ENCODE data around the gene NELL2.
"Not testable (repeated sequence)": the region's sequence is repeated elsewhere in the genome, so short reads cannot be mapped to it uniquely, and the experiment has no call there.

The NELL2 gene

GRCh38 chr12:44847888-44848702, 28.0 kb downstream of the NELL2 start:
- H3K4me1 ChIP-seq (ENCODE audit: control insufficient read depth, insufficient read depth, low read length): peaks cover 4% of the 10 kb centered on the region; the same call in 1 of the 2 replicates
- H3K27ac ChIP-seq (ENCODE audit: low read depth, low read length): no peak overlapping the region
- H3K9me3 ChIP-seq (ENCODE audit: control insufficient read depth, insufficient read depth, low read length): no peaks in the 10 kb centered on the region
- H3K36me3 ChIP-seq (ENCODE audit: control insufficient read depth, insufficient read depth, low read length): no peaks in the 10 kb centered on the region
- H3K4me3 ChIP-seq (ENCODE audit: low read depth, low read length): no peak overlapping the region
- H3K9ac ChIP-seq (ENCODE audit: low read depth, low read length): no peak overlapping the region
- H3K27me3 ChIP-seq (ENCODE audit: control insufficient read depth, insufficient read depth, low read length): no peaks in the 10 kb centered on the region

DNA sequence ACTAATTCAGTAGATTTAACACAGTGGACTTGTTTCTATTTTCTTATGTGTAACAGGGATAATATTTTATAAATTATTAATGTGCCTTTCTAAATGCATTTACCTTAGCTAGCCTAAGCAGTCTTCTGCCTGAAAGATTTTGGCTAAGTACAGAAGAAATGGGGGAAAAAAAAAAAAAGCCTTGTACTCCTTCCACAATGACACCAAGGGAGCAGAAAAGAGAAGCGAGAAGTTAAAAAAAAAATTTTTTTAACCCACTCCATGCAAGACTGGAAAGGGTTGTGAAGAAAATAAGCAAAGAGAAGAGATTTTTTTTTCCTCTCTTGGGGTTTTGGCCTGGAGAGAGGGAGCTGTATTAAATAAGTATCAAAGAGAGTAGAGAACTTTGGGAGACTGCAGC, 28.7 kb downstream of the NELL2 start:
- no peak overlapping the region for H3K4me3 ChIP-seq (ENCODE audit: low read depth, low read length)
- no peak overlapping the region for H3K27ac ChIP-seq (ENCODE audit: low read depth, low read length)

DNA sequence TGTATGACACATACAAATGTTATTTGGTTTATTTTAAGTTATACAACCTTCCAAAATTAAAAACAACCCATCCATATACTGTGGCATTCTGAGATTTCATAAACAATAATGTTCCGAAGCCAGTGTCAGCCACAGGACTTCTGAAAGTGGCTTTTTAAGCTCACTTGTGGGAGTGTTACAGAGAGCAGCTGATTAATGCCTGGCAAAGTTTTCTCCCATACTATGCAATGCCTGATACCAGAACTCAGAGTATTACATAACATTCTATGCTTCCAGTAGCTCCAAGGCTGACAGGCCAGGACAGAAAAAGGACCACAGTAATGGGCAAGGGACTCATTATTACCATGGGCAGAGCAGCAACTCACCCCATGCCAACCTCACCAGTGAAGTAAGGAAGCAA, 29.3 kb downstream of the NELL2 start:
- Histone ChIP-seq H3K9me3 (ENCODE audit: control insufficient read depth, insufficient read depth, low read length) (no peaks in the 10 kb centered on the region), H3K4me1 (ENCODE audit: control insufficient read depth, insufficient read depth, low read length) (peaks cover 4% of the 10 kb centered on the region; the same call in 1 of the 2 replicates), H3K36me3 (ENCODE audit: control insufficient read depth, insufficient read depth, low read length) (no peaks in the 10 kb centered on the region), H3K4me3 (ENCODE audit: low read depth, low read length) (no peak overlapping the region), H3K27me3 (ENCODE audit: control insufficient read depth, insufficient read depth, low read length) (no peaks in the 10 kb centered on the region), H3K27ac (ENCODE audit: low read depth, low read length) (no peak overlapping the region), H3K9ac (ENCODE audit: low read depth, low read length) (no peak overlapping the region)

More for the DNA sequence above, 28.7 kb downstream of the NELL2 start:
- H3K36me3 ChIP-seq (ENCODE audit: control insufficient read depth, insufficient read depth, low read length): no peaks in the 10 kb centered on the region
- no peaks in the 10 kb centered on the region for H3K27me3 ChIP-seq (ENCODE audit: control insufficient read depth, insufficient read depth, low read length)
- H3K9me3 ChIP-seq (ENCODE audit: control insufficient read depth, insufficient read depth, low read length): no peaks in the 10 kb centered on the region
- no peak overlapping the region for H3K9ac ChIP-seq (ENCODE audit: low read depth, low read length)
- H3K4me1 ChIP-seq (ENCODE audit: control insufficient read depth, insufficient read depth, low read length): peaks cover 4% of the 10 kb centered on the region; the same call in 1 of the 2 replicates

DNA sequence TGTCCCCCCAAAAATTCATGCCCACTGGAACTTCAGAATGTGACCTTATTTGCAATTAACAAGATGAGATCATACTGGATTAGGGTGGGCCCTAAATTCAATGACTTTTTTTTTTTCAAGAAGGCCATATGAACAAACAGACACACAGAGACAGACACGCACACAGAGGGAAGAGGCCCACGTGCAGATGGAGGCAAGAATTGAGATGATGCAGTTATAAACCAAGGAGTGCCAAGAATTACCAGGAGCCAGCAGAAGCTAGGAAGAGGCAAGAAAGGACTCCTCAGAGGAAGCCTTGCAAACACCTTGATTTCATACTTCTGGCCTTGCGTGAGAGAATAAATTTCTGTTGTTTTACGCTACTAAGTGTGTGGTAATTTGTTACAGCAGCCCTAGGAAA, 33.4 kb downstream of the NELL2 start:
- Histone ChIP-seq H3K9me3 (ENCODE audit: control insufficient read depth, insufficient read depth, low read length) (no peaks in the 10 kb centered on the region), H3K27ac (ENCODE audit: low read depth, low read length) (no peak overlapping the region), H3K27me3 (ENCODE audit: control insufficient read depth, insufficient read depth, low read length) (no peaks in the 10 kb centered on the region), H3K4me1 (ENCODE audit: control insufficient read depth, insufficient read depth, low read length) (no peaks in the 10 kb centered on the region), H3K36me3 (ENCODE audit: control insufficient read depth, insufficient read depth, low read length) (no peaks in the 10 kb centered on the region), H3K9ac (ENCODE audit: low read depth, low read length) (no peak overlapping the region), H3K4me3 (ENCODE audit: low read depth, low read length) (no peak overlapping the region)

GRCh38 chr12:44839785-44840184, 36.3 kb downstream of the NELL2 start:
- H3K4me3 ChIP-seq (ENCODE audit: low read depth, low read length): no peak overlapping the region
- H3K27me3 ChIP-seq (ENCODE audit: control insufficient read depth, insufficient read depth, low read length): no peaks in the 10 kb centered on the region
- no peaks in the 10 kb centered on the region for H3K36me3 ChIP-seq (ENCODE audit: control insufficient read depth, insufficient read depth, low read length)
- no peak overlapping the region for H3K27ac ChIP-seq (ENCODE audit: low read depth, low read length)
- no peak overlapping the region for H3K9ac ChIP-seq (ENCODE audit: low read depth, low read length)
- H3K9me3 ChIP-seq (ENCODE audit: control insufficient read depth, insufficient read depth, low read length): no peaks in the 10 kb centered on the region
- no peaks in the 10 kb centered on the region for H3K4me1 ChIP-seq (ENCODE audit: control insufficient read depth, insufficient read depth, low read length)

- Histone ChIP-seq H3K27me3 (ENCODE audit: control insufficient read depth, insufficient read depth, low read length) (no peaks in the 10 kb centered on the region), H3K4me1 (ENCODE audit: control insufficient read depth, insufficient read depth, low read length) (0 out of 2 replicates have a peak, but pooled peaks cover 3% of the 10 kb centered on the region), H3K4me3 (ENCODE audit: low read depth, low read length) (no peak overlapping the region)
These were observed 38.9 kb downstream of the NELL2 start for GRCh38 chr12:44837114-44837755.

DNA sequence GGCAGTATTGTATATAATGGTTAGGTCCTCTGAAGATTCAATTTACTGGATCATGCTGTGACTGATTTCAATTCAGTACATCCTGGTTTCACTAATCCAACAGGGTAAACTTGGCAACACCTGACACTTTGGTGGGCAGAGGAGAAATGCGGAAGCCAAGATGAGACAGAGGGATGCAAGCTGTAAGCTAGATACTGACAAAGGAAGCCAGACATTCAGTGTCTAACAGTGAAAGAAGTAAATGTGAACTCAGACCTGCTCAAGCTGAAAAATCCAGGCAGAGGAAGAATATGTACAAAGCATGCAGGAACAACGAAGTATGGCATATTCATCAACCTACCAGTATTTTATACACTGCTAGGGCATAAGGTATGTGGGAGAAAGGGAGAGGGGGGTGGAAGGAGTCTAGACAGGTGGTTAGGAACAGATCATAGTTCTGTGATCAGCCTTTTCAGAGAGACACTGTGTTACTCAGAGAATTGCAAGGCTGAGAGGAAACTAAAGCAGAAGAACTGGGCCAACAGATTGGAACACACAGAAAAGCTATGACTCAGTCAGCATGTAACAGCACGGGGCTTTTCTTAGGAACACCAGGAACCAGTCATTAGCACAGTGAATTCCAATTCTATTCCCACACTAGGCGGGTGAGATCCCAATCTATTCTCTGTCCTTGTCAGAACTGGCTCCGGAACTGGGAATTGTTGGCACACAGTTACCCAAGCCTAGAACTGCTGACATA, 40.3 kb downstream of the NELL2 start:
- Histone ChIP-seq H3K27ac (ENCODE audit: low read depth, low read length) (no peak overlapping the region), H3K27me3 (ENCODE audit: control insufficient read depth, insufficient read depth, low read length) (no peaks in the 10 kb centered on the region), H3K4me1 (ENCODE audit: control insufficient read depth, insufficient read depth, low read length) (0 out of 2 replicates have a peak, but pooled peaks cover 5% of the 10 kb centered on the region), H3K36me3 (ENCODE audit: control insufficient read depth, insufficient read depth, low read length) (no peaks in the 10 kb centered on the region), H3K4me3 (ENCODE audit: low read depth, low read length) (no peak overlapping the region), H3K9me3 (ENCODE audit: control insufficient read depth, insufficient read depth, low read length) (no peaks in the 10 kb centered on the region), H3K9ac (ENCODE audit: low read depth, low read length) (no peak overlapping the region)

More at GRCh38 chr12:44837114-44837755, 38.9 kb downstream of the NELL2 start:
- H3K9ac ChIP-seq (ENCODE audit: low read depth, low read length): no peak overlapping the region
- H3K9me3 ChIP-seq (ENCODE audit: control insufficient read depth, insufficient read depth, low read length): no peaks in the 10 kb centered on the region
- no peak overlapping the region for H3K27ac ChIP-seq (ENCODE audit: low read depth, low read length)
- H3K36me3 ChIP-seq (ENCODE audit: control insufficient read depth, insufficient read depth, low read length): no peaks in the 10 kb centered on the region

GRCh38 chr12:44834996-44835395, 41.1 kb downstream of the NELL2 start:
- not testable (repeated sequence) for H3K9ac ChIP-seq (ENCODE audit: low read depth, low read length); H3K4me1 ChIP-seq (ENCODE audit: control insufficient read depth, insufficient read depth, low read length); H3K27ac ChIP-seq (ENCODE audit: low read depth, low read length); H3K36me3 ChIP-seq (ENCODE audit: control insufficient read depth, insufficient read depth, low read length); H3K9me3 ChIP-seq (ENCODE audit: control insufficient read depth, insufficient read depth, low read length); H3K4me3 ChIP-seq (ENCODE audit: low read depth, low read length); H3K27me3 ChIP-seq (ENCODE audit: control insufficient read depth, insufficient read depth, low read length)

DNA sequence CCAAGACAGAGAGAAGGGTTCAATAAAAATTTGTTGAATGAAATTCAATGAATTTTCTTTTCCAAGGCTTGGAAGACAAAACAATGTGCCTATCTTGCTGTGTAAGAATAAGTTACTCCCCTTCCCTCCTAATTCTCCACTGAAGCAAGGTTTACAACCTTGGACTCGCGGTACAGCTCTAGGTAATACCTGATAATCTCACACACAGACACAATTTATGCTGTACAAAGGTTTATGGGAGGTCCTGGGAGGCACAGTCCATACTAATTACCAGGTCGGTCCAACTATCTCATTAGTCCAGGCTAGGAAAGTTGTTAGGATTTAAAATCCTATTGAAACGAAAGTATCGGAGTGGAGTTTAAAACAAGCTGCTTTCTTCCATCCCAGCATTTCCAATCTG, 42.6 kb downstream of the NELL2 start:
- H3K36me3 ChIP-seq (ENCODE audit: control insufficient read depth, insufficient read depth, low read length): no peaks in the 10 kb centered on the region

DNA sequence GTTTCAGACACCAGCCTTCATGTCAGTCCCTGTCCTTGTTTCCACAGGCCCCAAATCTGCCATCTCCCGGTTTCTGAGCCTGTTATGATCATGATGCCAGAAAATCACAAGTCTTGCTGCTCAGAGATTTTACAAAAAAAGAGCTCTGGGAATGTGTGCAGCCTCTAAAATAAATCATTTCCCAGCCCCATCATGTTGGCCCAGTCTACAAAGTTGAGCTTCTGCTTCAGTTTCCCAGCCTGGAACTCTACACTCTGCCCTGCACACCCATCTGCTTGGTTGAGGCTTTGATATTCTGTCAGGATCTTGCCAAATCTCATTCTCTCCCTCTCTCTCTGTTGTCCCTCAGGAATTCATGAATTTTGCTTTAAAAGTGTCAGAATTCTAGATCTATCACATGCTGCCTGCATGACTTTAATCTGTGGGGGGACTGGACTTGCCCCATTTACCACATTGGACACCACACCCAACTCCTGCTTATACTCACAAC, 45.5 kb downstream of the NELL2 start:
- no peak overlapping the region for H3K9ac ChIP-seq (ENCODE audit: low read depth, low read length)
- no peaks in the 10 kb centered on the region for H3K9me3 ChIP-seq (ENCODE audit: control insufficient read depth, insufficient read depth, low read length)
- H3K27me3 ChIP-seq (ENCODE audit: control insufficient read depth, insufficient read depth, low read length): no peaks in the 10 kb centered on the region
- no peaks in the 10 kb centered on the region for H3K36me3 ChIP-seq (ENCODE audit: control insufficient read depth, insufficient read depth, low read length)
- H3K4me1 ChIP-seq (ENCODE audit: control insufficient read depth, insufficient read depth, low read length): 0 out of 2 replicates have a peak, but pooled peaks cover 5% of the 10 kb centered on the region
- H3K4me3 ChIP-seq (ENCODE audit: low read depth, low read length): no peak overlapping the region
- H3K27ac ChIP-seq (ENCODE audit: low read depth, low read length): no peak overlapping the region

More for the DNA sequence above, 42.6 kb downstream of the NELL2 start:
- Histone ChIP-seq H3K27me3 (ENCODE audit: control insufficient read depth, insufficient read depth, low read length) (no peaks in the 10 kb centered on the region), H3K9me3 (ENCODE audit: control insufficient read depth, insufficient read depth, low read length) (no peaks in the 10 kb centered on the region), H3K4me3 (ENCODE audit: low read depth, low read length) (no peak overlapping the region), H3K4me1 (ENCODE audit: control insufficient read depth, insufficient read depth, low read length) (0 out of 2 replicates have a peak, but pooled peaks cover 5% of the 10 kb centered on the region), H3K9ac (ENCODE audit: low read depth, low read length) (no peak overlapping the region), H3K27ac (ENCODE audit: low read depth, low read length) (no peak overlapping the region)
